ENCODE data around the gene CPNE1. TPM values are rescaled to one million over a fixed set of nuclear protein-coding genes. Genes with fewer than 3 reads are reported as not detected.

Gene CPNE1
- total and polyA plus RNA-seq, 10 of the 15 experiments (the other 5 are each of a cell fraction or from before 2014, with no cell fraction given): 84.9 to 209 (median 146) TPM

GRCh38 chr20:35673884-35674283 is 9.2 kb upstream of the CPNE1 start (continued):
- TF ChIP-seq BCL11A (IDR thresholded peaks at IDR 0.05; ENCODE audit: low read depth, low read length) (no peak), ZNF274 (IDR thresholded peaks at IDR 0.05; ENCODE audit: insufficient read depth, insufficient read length) (no peak), ZBTB40 (IDR thresholded peaks at IDR 0.05; ENCODE audit: borderline replicate concordance) (no peak), RCOR1 (conservative IDR thresholded peaks at IDR 0.05; ENCODE audit: low read depth, low read length) (no peak), NR2C2 (IDR thresholded peaks at IDR 0.05; ENCODE audit: borderline replicate concordance, control insufficient read depth, insufficient read length, low read depth) (no peak), TCF7 (IDR thresholded peaks at IDR 0.05; ENCODE audit: borderline replicate concordance) (no peak), KAT2A (conservative IDR thresholded peaks at IDR 0.05; ENCODE audit: control insufficient read depth, low read depth, low read length) (no peak)

GRCh38 chr20:35669681-35670080 is 5.0 kb upstream of the CPNE1 start:
- no TSS peak for BruUV-seq (replicated peaks)
- WGBS (ENCODE audit: insufficient coverage, insufficient replicate concordance, low lambda C conversion rate, missing lambda C conversion rate): 0% methylated on average over 1 of the region's 1 CpG
- Histone ChIP-seq H3K36me3 (ENCODE audit: control insufficient read depth in 2 of 2, insufficient read depth in 2 of 2, low read length in 1 of 2) (peaks cover 0 to 10% of the 10 kb centered on the region in 2 experiments; a peak in 1 of 4 replicates), H3K4me2 (ENCODE audit: control insufficient read depth, insufficient read depth) (no peak overlapping the region), H3K4me3 (no peak overlapping the region), H3K79me2 (ENCODE audit: control insufficient read depth, insufficient read depth, low read length) (peaks cover 4% of the 10 kb centered on the region), H3K9me3 (replicated peaks; ENCODE audit: control insufficient read depth, insufficient read depth, low read length) (no peaks in the 10 kb centered on the region), H3K4me1 (ENCODE audit: control insufficient read depth, insufficient read depth, low read length) (no peaks in the 10 kb centered on the region), H2AFZ (ENCODE audit: control insufficient read depth, low read depth, low read length) (no peak overlapping the region), H3K27me3 (replicated peaks in 1 of 2; ENCODE audit: control insufficient read depth in 2 of 2, insufficient read depth in 2 of 2, low read length in 1 of 2) (no peaks in the 10 kb centered on the region), H3K27ac (ENCODE audit: control insufficient read depth, insufficient read depth) (no peak overlapping the region), H4K20me1 (ENCODE audit: control insufficient read depth, insufficient read depth) (no peaks in the 10 kb centered on the region), H3K9ac (ENCODE audit: control insufficient read depth, insufficient read depth, low read length) (no peak overlapping the region)
- intact Hi-C loops (cut with micrococcal nuclease; ENCODE audit: unreplicated experiment) (no loop called here), in situ Hi-C loops (cut with MboI) (no loop called here)
- TF ChIP-seq BCL11A (IDR thresholded peaks at IDR 0.05; ENCODE audit: low read depth, low read length): no peak
- no peak for TF ChIP-seq SREBF1 (IDR thresholded peaks at IDR 0.05; ENCODE audit: low read length)
- TF ChIP-seq NBN (IDR thresholded peaks at IDR 0.05): no peak
- TF ChIP-seq USF1 (IDR thresholded peaks at IDR 0.05; ENCODE audit: borderline replicate concordance, extremely low read length, insufficient read depth, low read depth, low read length): no peak
- TF ChIP-seq FOS (IDR thresholded peaks at IDR 0.05; ENCODE audit: borderline replicate concordance, extremely low read depth, insufficient read length): no peak
- TF ChIP-seq NRF1 (conservative IDR thresholded peaks at IDR 0.05; ENCODE audit: low read depth, low read length): no peak
- no peak for TF ChIP-seq CHD1 (IDR thresholded peaks at IDR 0.05; ENCODE audit: low read depth, low read length)
- TF ChIP-seq ZZZ3 (IDR thresholded peaks at IDR 0.05; ENCODE audit: control insufficient read depth, insufficient read length, low read depth): no peak
- no peak for TF ChIP-seq HSF1 (IDR thresholded peaks at IDR 0.05; ENCODE audit: low read depth, low read length)
- ATAC-seq: no peak
- FAIRE-seq: no peak
- ChIA-PET POLR2A (no interaction called here), SMC1A (ENCODE audit: uncharacterized antibody, unreplicated experiment) (interaction anchor here (0.7 kb wide), 2 partner anchors 12 to 15 kb away, joined by 3 read pairs; no protein-coding TSS in a partner anchor), RAD21 (ENCODE audit: unreplicated experiment) (no interaction called here), CTCF (no interaction called here)
- no peak for DNase-seq (ENCODE audit: low read depth, low spot score)

Data from GM12878 (cell line).